GM10266 (cell line): ENCODE measurements around the gene GNAS-AS1.

Source experiments
- DNase-seq: peaks from one replicate; pipeline ENCODE4 v3.0.0; 2012; ENCODE audit errors: extremely low spot score
- TF ChIP-seq, protein P1 (sequence below): IDR thresholded peaks from 2 replicates; pipeline ENCODE4 v1.5.1; 2012; ENCODE audit warnings: mild to moderate bottlenecking, low read depth; ENCODE audit not compliant: control insufficient read depth, insufficient read depth; ENCODE audit errors: missing control alignments

The GNAS-AS1 gene

DNA sequence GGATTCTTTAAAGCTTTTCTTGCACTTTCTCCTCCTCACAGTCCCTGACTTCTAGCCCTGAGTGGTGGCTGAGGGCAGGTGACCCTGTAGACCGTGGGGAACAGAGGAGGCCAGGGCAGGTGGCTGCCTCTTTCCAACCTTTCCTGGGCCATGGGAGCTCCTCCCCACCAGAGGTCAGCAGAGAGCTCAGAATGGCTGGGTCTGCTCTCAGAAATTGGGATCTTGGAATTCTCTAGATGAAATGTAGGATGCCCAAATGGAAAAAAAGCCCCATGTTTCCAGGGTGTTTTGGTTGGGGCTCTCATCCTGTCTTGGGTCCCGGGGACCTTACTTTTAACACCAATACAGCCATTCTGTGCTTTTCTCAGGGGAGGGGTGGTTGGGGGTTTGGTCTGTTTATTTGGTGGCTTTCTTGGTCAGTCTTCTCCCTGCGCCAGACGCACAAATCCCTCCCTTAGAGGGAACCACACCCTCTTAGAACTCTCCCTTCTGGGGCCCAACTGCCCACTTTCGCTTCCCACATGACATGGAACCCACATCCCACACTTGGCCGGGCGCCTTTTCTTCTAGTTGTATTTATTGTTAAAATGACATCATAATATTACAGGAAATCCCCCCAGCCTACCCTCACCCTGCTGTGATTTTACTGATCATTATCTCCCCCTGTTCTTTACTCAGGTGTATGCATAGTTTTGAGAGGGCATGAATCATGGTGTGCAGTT lies 19.8 kb upstream of the GNAS-AS1 start:
- TF ChIP-seq, protein P1, sequence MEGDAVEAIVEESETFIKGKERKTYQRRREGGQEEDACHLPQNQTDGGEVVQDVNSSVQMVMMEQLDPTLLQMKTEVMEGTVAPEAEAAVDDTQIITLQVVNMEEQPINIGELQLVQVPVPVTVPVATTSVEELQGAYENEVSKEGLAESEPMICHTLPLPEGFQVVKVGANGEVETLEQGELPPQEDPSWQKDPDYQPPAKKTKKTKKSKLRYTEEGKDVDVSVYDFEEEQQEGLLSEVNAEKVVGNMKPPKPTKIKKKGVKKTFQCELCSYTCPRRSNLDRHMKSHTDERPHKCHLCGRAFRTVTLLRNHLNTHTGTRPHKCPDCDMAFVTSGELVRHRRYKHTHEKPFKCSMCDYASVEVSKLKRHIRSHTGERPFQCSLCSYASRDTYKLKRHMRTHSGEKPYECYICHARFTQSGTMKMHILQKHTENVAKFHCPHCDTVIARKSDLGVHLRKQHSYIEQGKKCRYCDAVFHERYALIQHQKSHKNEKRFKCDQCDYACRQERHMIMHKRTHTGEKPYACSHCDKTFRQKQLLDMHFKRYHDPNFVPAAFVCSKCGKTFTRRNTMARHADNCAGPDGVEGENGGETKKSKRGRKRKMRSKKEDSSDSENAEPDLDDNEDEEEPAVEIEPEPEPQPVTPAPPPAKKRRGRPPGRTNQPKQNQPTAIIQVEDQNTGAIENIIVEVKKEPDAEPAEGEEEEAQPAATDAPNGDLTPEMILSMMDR: peak; percentile 77
- no peak for DNase-seq

DNA sequence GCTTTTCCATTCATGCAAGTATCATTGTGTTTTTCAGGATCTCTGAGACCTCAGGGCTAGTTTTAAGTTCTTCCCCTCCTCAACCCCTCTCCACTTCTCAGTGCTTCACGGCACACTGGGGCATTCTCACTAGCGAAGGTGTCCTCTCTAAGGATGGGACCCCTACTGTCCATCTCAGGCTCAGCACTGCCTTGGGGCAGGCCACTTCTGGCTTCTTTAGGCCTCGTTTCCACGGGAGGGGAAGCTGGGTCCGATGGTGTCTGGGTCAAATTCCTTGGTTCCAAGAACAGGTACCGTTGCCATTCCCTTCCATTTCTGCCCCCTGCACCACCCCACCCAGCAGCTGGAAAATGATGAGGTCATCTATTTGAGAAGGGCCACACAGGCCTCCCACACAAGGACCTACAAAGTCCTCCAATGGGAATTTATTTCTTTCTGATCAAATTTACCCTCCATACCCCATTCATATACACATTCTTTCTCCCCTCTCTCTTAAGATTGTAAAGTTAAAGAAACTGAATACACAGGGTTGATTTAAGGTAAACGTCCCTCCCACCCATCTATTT lies 19.0 kb upstream of the GNAS-AS1 start:
- TF ChIP-seq, protein P1: no peak
- DNase-seq: no peak

DNA sequence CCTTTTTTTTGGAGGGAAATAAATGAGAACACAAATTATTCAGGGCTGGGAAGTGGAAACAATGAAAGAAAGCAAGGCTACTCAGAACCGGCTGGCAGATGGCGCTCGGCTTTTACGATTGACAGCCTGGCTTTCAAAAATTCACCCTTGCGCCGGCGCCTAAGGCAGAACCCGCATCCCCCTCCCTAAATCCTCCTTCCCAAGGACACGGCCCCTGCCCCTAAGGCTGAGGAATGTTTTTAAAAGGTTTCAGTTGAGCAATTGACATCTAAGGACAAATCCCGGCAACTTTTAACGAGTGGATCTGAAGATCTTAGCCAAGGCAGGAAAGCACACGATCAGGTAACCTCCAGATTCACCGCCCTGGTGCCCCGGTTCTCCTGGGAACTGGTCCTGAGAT lies 18.1 kb upstream of the GNAS-AS1 start:
- no peak for DNase-seq
- TF ChIP-seq, protein P1: peak; percentile 53

DNA sequence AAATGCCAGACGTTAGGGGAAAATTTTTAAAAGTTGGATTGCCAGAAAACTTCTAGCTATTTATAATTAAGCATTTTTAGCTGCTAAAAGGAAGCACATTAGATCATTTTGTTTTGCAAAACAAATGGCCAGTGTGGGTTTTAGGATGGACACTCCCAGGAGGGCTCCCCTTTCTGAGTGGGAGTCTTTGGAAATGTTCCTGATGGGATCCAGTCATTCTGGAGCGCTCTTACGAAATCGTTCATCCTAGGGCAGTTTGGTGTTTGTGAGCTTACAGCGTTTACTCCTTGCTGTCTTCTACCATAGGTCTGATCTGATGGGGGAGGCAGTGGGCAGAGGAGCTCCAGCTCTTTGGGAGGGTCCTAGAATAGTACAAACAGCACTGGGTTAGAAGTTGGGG lies 16.5 kb upstream of the GNAS-AS1 start:
- TF ChIP-seq, protein P1: no peak
- no peak for DNase-seq

DNA sequence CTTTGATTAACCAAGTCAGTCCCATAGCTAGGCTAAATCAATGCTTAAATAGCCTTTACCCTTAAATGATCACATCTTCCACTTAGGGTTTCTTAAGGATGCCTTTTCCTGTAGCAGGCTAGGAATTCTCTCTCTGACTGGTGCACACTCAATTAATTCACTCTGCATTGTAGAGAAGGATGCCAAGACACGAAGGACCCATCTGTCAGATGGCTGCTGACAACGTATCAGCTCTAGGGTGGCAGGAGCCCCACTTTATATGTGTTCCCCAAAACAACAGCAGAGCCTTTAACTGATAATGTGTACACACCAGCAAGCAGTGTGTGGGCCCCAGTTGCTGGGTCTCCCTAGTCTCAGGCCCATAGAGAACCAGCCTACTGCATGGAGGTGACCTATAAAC lies 15.1 kb upstream of the GNAS-AS1 start:
- TF ChIP-seq, protein P1: no peak
- DNase-seq: no peak

DNA sequence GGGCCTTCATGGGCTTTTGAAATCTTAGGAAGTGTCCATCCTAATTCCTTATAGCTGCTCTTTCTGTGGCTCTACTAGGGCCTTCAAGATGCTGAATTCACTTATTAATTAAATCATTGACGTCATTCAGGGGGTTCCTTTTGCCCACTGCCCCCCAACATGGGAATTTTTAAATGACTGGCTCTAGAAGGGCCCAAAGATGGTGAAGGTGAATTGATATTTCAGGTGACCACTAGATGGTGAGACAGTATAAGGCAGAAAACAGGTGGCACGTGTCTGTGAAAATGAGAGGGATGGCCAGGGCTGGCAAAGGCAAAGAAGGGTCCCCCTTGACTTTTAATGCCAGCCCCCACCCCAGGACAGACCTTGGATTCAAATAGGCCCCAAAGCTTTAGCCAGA lies 13.6 kb upstream of the GNAS-AS1 start:
- DNase-seq: no peak
- TF ChIP-seq, protein P1: peak; percentile 47

DNA sequence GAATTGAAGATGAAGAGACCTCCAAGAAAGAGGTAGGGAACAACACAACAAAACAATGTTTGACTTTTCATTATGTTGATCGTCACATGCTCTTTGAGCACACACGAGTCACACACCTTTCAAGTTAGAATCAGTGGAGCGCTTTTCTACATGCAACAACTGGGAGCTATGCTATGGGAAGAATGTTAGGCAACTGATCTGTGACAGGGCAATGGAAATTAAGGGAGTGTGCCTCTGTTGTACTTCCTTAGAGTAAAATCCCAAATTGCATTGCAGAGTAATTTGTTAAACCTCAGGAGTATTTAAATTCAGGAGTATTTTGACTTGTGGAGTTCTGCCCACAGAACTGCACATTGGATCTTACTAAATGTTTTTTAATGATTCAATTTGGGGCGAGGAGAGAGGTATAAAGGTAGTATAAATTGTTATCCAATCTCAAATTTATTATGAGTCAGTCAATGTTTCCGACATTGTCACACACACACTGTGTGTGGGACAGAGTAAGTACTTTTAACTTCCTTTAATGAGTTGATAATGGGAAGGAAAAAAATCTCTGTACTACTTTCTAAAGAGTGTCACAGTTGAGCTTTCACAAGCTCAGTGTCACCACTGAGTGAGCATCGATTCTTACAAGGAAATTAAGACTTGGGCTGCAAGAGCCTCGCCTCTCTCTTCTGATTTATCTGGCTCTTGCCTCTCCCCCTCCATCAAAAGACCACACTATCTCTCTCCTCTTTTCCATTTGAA lies 12.5 kb upstream of the GNAS-AS1 start:
- TF ChIP-seq, protein P1: no peak
- no peak for DNase-seq
